K562 (cell line): ENCODE measurements around the gene MMP20. TPM values are rescaled to one million over a fixed set of nuclear protein-coding genes. Genes with fewer than 3 reads are reported as not detected.

Experiments used
- HCFC1 ChIP-seq: IDR thresholded peaks from 2 replicates; pipeline ENCODE4 v1.6.1; 2012; ENCODE audit warnings: low read depth, low read length, improper control_type of control experiment
- HEY1 ChIP-seq: fragments of 250-450 bp; sonication (Bioruptor Pico); IDR thresholded peaks from 2 replicates; pipeline ENCODE4 v1.5.0; 2020; ENCODE audit warnings: mild to moderate bottlenecking, moderate library complexity, borderline replicate concordance
- KDM4B ChIP-seq, 2 experiments: fragments of 450-650 bp in 1 of 2; sonication (generic) in 1 of 2; IDR thresholded peaks; 2 replicates each; pipeline ENCODE4 v1.6.1; 2016 to 2017; ENCODE audit warnings: borderline replicate concordance in 2 of 2, antibody characterized with exemption in 1 of 2, low read depth in 1 of 2, mild to moderate bottlenecking in 1 of 2
- TAF15 ChIP-seq: fragments of 200-400 bp; formaldehyde crosslinking; IDR thresholded peaks from 2 replicates; pipeline ENCODE4 v1.6.1; 2017; ENCODE audit warnings: mild to moderate bottlenecking, low read depth, low read length, moderate library complexity
- WHSC1 ChIP-seq: IDR thresholded peaks from one replicate; pipeline ENCODE4 v1.6.1; 2012; ENCODE audit warnings: low read length, control low read depth, inconsistent platforms
- ZNF436 ChIP-seq: fragments of 250-450, 450-650 bp; sonication (Bioruptor Pico); formaldehyde crosslinking; IDR thresholded peaks from 2 replicates; pipeline ENCODE4 v1.7.0; 2020; ENCODE audit warnings: mild to moderate bottlenecking
- polyA plus RNA-seq, 8 experiments: library from polyadenylated mRNA; depleted of rRNA in 4 of 8; stranded (reverse) in 5 of 8; unstranded in 3 of 8; fragments of >200 nt; fragmentation: Nextera tagmentation in 2 of 8; fragmentation: Illumina TruSeq in 1 of 8; extraction: Ambion mirVana in 2 of 8; extraction: Trizol in 1 of 8; gene quantifications; 2 replicates each; pipeline versions ENCODE4 v1.2.1 to v1.2.3, GENCODE V29; 2011 to 2014; ENCODE audit warnings: inconsistent platforms in 1 of 8, missing spikeins in 1 of 8
- total RNA-seq, 7 experiments: library from RNA; depleted of rRNA in 6 of 7; stranded (reverse); fragments of >200 nt in 6 of 7; fragmentation: Illumina TruSeq in 2 of 7; extraction: Trizol in 2 of 7; gene quantifications; 2 replicates each; pipeline versions ENCODE4 v1.2.1 to v1.2.3, GENCODE V29; 2011 to 2021; ENCODE audit warnings: low replicate concordance in 1 of 7
- TF ChIP-seq, protein P1 (sequence below): sonication (generic); formaldehyde crosslinking; IDR thresholded peaks from 2 replicates; pipeline ENCODE4 v1.8.0; 2023; ENCODE audit warnings: missing genetic modification reagents, mild to moderate bottlenecking, borderline replicate concordance

MMP20 gene
- total and polyA plus RNA-seq, 9 of the 15 experiments (the other 6 are each of a cell fraction or from before 2014, with no cell fraction given) = not detected

DNA sequence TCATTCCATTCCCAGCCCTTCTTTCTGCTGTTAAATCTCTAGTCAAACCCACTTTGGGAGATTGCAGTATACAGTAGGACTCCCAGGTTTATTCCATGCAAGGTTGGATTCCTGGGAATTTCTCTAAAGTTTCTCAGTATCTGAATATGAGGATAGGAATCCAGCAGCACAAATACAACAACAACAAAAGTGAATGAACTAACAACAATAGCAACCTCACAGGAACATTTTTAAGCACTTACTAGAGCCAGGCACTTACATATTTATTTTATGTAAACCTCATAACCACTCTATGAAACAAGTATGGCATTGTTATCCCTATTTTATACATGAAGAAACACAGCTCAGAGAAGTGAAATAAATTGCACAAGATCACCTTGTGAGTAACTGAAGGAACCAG is 96.5 kb downstream of the MMP20 start (continued):
- TF ChIP-seq, protein P1, sequence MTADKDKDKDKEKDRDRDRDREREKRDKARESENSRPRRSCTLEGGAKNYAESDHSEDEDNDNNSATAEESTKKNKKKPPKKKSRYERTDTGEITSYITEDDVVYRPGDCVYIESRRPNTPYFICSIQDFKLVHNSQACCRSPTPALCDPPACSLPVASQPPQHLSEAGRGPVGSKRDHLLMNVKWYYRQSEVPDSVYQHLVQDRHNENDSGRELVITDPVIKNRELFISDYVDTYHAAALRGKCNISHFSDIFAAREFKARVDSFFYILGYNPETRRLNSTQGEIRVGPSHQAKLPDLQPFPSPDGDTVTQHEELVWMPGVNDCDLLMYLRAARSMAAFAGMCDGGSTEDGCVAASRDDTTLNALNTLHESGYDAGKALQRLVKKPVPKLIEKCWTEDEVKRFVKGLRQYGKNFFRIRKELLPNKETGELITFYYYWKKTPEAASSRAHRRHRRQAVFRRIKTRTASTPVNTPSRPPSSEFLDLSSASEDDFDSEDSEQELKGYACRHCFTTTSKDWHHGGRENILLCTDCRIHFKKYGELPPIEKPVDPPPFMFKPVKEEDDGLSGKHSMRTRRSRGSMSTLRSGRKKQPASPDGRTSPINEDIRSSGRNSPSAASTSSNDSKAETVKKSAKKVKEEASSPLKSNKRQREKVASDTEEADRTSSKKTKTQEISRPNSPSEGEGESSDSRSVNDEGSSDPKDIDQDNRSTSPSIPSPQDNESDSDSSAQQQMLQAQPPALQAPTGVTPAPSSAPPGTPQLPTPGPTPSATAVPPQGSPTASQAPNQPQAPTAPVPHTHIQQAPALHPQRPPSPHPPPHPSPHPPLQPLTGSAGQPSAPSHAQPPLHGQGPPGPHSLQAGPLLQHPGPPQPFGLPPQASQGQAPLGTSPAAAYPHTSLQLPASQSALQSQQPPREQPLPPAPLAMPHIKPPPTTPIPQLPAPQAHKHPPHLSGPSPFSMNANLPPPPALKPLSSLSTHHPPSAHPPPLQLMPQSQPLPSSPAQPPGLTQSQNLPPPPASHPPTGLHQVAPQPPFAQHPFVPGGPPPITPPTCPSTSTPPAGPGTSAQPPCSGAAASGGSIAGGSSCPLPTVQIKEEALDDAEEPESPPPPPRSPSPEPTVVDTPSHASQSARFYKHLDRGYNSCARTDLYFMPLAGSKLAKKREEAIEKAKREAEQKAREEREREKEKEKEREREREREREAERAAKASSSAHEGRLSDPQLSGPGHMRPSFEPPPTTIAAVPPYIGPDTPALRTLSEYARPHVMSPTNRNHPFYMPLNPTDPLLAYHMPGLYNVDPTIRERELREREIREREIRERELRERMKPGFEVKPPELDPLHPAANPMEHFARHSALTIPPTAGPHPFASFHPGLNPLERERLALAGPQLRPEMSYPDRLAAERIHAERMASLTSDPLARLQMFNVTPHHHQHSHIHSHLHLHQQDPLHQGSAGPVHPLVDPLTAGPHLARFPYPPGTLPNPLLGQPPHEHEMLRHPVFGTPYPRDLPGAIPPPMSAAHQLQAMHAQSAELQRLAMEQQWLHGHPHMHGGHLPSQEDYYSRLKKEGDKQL (CRISPR knock-in tag) = no peak
- TF ChIP-seq HEY1 (no peak), HCFC1 (no peak), TAF15 (no peak), WHSC1 (no peak), ZNF436 (CRISPR knock-in tag) (no peak), KDM4B (IDR thresholded peaks at IDR 0.05; ENCODE audit: borderline replicate concordance in 2 of 2, low read depth in 1 of 2) (no peak)
- TF ChIP-seq, all 486 proteins: peak for 0
